Memory B cell (primary cell): ENCODE results near the gene KDM8.
"Not testable (repeated sequence)": the region's sequence is repeated elsewhere in the genome, so short reads cannot be mapped to it uniquely, and the experiment has no call there.

Experiments
- ATAC-seq: fragments of 150-1000 bp; cut with Tn5 transposase; 2 replicates; pipeline ENCODE4 v1.10.0; 2021; ENCODE audit warnings: low read depth, mild to moderate bottlenecking, moderate library complexity
- DNase-seq, 2 donors: peaks; one replicate each; pipeline ENCODE4 v3.0.0; 2022; ENCODE audit warnings: low spot score in 2 of 2
- H3K27ac Mint-ChIP-seq: one replicate; pipeline ENCODE4 v1.8.0; 2022; ENCODE audit warnings: mild to moderate bottlenecking, moderate library complexity, mixed read lengths
- H3K27me3 Mint-ChIP-seq: one replicate; pipeline ENCODE4 v1.8.0; 2022; ENCODE audit warnings: mixed read lengths
- H3K36me3 Mint-ChIP-seq: one replicate; pipeline ENCODE4 v1.8.0; 2022; ENCODE audit warnings: mild to moderate bottlenecking, mixed read lengths
- H3K4me1 Mint-ChIP-seq: one replicate; pipeline ENCODE4 v1.8.0; 2022; ENCODE audit warnings: mixed read lengths
- H3K4me3 Mint-ChIP-seq: one replicate; pipeline ENCODE4 v1.8.0; 2022; ENCODE audit warnings: mild to moderate bottlenecking, moderate library complexity, mixed read lengths
- H3K9me3 Mint-ChIP-seq: one replicate; pipeline ENCODE4 v1.8.0; 2022; ENCODE audit warnings: mixed read lengths

The KDM8 gene

DNA sequence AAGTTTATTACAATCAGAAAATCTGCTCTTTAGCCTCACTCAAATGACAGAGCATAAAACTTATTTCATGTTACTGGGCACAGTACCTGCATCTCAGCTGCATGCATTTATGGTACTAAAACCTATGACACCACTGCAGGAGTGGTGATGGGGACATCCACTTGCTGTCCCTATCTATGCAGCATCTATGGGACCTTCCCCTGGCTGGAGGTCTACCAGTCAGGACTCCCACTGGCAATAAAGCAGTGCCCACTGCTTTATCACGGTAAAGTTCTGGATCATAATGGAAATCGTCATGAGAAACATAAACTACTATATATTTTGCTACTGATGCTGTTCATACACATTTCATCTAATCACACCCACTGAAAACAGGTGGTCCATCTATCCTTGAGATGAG, 39.1 kb downstream of the KDM8 start:
- no peaks in the 10 kb centered on the region for H3K27me3 Mint-ChIP-seq
- no peak overlapping the region for H3K27ac Mint-ChIP-seq
- DNase-seq, result no peak
- peaks cover 6% of the 10 kb centered on the region for H3K36me3 Mint-ChIP-seq
- ATAC-seq, result no peak
- peaks cover 28% of the 10 kb centered on the region for H3K4me1 Mint-ChIP-seq
- no peak overlapping the region for H3K4me3 Mint-ChIP-seq
- H3K9me3 Mint-ChIP-seq, result no peaks in the 10 kb centered on the region

DNA sequence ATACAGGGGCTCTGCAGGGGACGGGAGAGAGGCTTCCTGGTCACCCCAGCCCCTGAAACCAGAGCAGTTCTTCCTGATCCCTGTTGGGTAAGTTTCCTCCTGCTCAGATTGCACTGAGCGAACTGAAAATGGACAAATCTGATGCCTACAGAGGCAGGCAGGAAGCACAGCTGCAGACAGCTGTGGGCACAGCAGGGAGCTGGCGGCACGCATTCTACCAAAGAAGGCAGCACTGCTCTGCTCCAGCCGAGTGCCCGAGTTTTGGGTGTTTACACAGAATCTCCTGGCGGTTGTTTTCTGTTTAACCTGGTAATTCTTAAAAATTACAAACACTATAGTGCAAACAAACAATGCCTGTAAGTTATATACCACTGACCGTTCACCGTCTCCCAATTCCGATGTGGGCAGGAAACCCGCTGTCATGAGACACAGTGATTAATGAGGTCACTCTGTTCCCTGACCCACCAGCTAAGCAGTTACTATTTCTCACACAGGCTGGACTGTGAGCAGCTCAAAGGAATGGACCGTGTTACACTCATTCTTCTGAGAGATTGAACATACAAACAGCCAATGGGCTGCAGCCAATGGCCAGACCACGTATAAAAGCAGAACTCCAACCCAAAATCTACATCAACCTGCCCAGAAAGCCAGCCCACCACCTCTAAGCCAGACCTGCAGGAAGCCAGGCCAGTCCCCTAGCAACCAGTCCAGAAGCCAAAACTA, 39.7 kb downstream of the KDM8 start:
- H3K27ac Mint-ChIP-seq, result peak overlapping the region; percentile 56
- H3K27me3 Mint-ChIP-seq, result no peaks in the 10 kb centered on the region
- DNase-seq, result no peak
- H3K4me1 Mint-ChIP-seq, result peaks cover 24% of the 10 kb centered on the region
- no peak overlapping the region for H3K4me3 Mint-ChIP-seq
- peaks cover 2% of the 10 kb centered on the region for H3K9me3 Mint-ChIP-seq
- ATAC-seq, result no peak
- H3K36me3 Mint-ChIP-seq, result peaks cover 11% of the 10 kb centered on the region

DNA sequence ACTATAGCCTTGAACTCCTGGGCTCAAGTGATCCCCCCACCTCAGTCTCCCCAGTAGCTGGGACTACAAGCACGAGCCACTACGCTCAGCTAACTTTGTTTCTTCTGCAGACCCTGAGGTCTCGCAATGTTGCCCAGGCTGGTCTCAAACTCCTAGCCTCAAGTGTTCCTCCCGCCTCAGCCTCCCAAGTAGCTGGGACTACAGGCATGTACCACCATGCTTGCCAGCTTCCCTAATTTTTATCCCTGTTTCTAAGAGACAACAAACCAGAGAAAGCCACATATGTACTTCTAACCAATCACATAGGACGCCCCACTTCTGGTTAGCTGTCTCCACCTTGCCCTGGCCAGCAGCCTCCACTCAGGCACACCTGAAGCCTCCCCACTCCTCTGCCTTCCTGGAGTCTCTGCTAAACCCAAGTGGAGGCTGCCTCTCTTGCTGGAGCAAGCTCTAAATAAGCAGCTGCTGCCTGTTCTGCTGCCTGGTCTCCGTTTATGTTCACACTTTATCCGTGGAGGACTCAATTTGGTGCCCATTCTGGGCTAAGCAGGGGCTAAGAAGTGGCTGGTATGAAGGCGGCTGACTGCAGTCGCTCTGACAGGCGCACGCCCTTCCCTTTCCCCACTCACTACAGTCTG, 40.5 kb downstream of the KDM8 start:
- DNase-seq (no peak), ATAC-seq (no peak)
- Mint-ChIP-seq H3K27me3 (no peaks in the 10 kb centered on the region), H3K4me1 (peaks cover 16% of the 10 kb centered on the region), H3K27ac (peak overlapping the region; percentile 4), H3K36me3 (peaks cover 14% of the 10 kb centered on the region), H3K4me3 (no peak overlapping the region), H3K9me3 (peaks cover 2% of the 10 kb centered on the region)

DNA sequence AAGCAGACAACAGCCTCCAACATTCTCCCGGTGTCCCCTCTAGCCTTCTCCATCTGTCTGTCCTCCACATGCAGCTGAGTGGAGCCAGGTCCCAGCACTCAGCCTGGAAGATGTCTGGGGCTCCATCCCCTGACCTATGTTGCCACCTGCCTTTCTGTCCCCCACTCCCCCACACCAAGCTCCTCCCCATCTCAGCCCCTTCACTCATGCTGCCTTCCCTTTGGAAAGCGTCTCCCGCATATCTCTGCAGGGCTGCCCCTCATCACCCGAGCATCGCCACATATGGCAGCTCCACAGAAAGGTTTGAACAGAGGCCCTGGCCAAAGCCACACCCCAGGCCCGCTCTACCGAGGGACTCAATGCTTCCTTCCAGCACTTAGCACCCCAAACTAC, 41.0 kb downstream of the KDM8 start:
- Mint-ChIP-seq H3K27ac (peak overlapping the region; percentile 4), H3K36me3 (peaks cover 14% of the 10 kb centered on the region), H3K9me3 (peaks cover 2% of the 10 kb centered on the region), H3K4me3 (no peak overlapping the region), H3K27me3 (no peaks in the 10 kb centered on the region), H3K4me1 (peaks cover 16% of the 10 kb centered on the region)
- ATAC-seq (no peak), DNase-seq (no peak)

DNA sequence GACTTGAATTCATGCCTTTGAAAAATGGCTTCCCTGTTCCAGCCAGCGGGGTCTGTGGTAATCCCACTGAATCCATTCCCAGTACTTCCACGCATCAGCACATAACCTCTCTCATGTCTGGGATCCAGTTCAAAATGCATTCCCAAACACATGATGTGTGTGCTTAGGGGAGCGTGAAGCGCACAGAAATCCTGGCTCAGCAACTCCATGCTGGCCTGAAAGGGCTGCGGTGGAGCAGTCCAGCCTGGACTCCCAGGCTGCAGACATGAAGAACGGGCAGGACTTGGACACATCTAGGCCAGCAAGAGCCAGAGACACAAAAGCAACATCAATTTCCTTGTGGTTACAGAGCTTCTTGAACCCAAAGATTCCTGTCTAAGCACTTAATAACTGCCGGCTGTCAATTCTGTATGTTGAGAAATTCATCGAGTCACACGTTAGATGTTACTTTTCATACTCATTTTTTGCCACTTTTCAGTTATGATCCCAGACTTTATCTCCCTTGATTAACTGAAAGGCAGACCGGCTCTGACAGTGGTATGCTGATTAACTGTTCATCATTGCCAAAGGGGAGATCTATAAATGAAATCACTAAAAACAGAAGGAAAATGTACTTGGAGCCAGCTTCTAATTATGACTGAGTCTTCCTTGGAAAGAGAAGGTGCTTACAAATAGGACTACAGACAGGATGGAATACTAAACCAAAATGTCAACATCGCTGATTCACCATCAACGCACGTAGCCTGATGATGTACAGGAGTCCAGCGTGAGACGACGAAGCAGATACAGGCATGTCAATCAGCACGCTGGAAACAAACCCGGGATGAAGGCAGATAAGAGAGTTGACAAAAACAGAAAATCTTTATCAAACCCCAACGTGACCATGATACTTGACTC, 42.2 kb downstream of the KDM8 start:
- Mint-ChIP-seq H3K4me1 (peaks cover 16% of the 10 kb centered on the region), H3K9me3 (peaks cover 2% of the 10 kb centered on the region), H3K4me3 (no peak overlapping the region), H3K27ac (no peak overlapping the region), H3K36me3 (peaks cover 20% of the 10 kb centered on the region), H3K27me3 (no peaks in the 10 kb centered on the region)
- DNase-seq, result no peak
- ATAC-seq, result no peak

DNA sequence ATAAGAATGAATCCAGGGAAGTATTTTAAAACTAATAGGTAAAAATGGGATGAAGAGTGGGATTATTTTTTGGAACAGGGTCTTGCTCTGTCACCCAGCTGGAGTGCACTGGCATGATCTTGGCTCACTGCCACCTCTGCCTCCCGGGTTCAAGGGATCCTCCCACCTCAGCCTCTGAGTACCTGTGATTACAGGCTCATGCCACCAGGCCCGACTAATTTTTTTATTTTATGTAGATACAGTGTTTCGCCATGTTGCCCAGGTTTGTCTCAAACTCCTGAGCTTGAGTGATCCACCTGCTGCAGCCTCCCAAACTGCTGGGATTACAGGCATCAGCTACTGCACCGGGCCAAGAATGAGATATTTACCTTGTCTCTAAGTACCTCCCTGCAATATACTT, 43.1 kb downstream of the KDM8 start:
- no peak for ATAC-seq

DNA sequence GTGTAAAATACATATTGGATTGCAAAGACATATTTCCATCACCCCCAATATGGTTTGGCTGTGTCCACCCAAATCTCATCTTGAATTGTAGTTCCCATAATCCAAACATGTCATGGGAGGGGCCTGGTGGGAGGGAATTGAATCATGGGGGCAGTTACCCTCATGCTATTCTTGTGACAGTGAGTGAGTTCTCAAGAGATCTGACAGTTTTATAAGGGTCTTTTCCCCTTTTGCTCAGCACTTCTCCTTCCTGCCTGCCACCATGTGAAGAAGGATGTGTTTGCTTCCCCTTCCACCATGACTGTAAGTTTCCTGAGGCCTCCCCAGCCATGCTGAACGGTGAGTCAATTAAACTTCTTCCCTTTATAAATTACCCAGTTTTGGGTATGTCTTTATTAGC, 43.8 kb downstream of the KDM8 start:
- H3K4me3 Mint-ChIP-seq, result not testable (repeated sequence)

More for the DNA sequence above, 43.1 kb downstream of the KDM8 start:
- H3K4me1 Mint-ChIP-seq, result peaks cover 16% of the 10 kb centered on the region
- peaks cover 20% of the 10 kb centered on the region for H3K36me3 Mint-ChIP-seq
- DNase-seq, result no peak
- H3K4me3 Mint-ChIP-seq, result no peak overlapping the region
- H3K27ac Mint-ChIP-seq, result no peak overlapping the region
- H3K9me3 Mint-ChIP-seq, result peaks cover 2% of the 10 kb centered on the region
- H3K27me3 Mint-ChIP-seq, result no peaks in the 10 kb centered on the region

DNA sequence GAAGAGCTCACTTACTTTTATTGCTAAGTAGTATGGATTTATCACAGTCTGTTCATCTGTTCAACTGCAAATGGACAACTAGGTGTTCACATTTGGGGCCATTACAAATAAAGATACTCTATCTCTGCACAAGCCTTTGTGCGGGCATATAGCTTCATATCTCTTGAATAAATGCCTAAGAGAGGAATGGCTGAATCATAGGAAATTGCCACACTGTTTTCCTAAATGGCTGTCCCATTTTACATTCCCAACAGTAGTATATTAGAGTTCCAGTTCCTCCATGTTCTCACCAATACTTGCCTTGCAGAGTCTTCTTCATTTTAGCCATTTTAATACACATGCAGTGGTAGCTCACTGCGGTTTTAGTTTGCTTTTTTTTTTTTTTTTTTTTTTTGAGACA, 44.7 kb downstream of the KDM8 start:
- H3K27ac Mint-ChIP-seq, result no peak overlapping the region
- no peak for ATAC-seq
- peaks cover 16% of the 10 kb centered on the region for H3K4me1 Mint-ChIP-seq
- no peak for DNase-seq
- H3K9me3 Mint-ChIP-seq, result peaks cover 2% of the 10 kb centered on the region
- no peaks in the 10 kb centered on the region for H3K27me3 Mint-ChIP-seq
- no peak overlapping the region for H3K4me3 Mint-ChIP-seq
- H3K36me3 Mint-ChIP-seq, result peaks cover 22% of the 10 kb centered on the region

More for the DNA sequence above, 43.8 kb downstream of the KDM8 start:
- H3K27ac Mint-ChIP-seq, H3K9me3 Mint-ChIP-seq, H3K27me3 Mint-ChIP-seq, DNase-seq, ATAC-seq: not testable (repeated sequence)
- Mint-ChIP-seq H3K36me3 (peaks cover 22% of the 10 kb centered on the region), H3K4me1 (peaks cover 16% of the 10 kb centered on the region)

DNA sequence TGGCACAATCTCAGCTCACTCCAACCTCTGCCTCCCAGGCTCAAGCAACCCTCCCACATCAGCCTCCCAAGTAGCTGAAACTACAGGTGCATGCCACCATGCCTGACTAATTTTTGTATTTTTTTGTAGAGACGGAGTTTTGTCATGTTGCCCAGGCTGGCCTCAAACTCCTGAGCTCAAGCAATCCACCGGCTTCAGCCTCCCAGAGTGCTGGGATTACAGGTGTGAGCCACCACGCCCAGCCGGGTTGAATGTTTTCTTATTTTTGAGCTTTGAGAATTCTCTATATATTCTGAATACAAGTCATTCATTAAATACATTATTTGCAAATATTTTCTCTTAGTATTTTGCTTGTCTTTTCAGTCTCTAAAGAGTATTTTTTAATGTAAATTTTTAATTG, 45.6 kb downstream of the KDM8 start:
- not testable (repeated sequence) for H3K4me3 Mint-ChIP-seq, DNase-seq, H3K9me3 Mint-ChIP-seq, H3K27ac Mint-ChIP-seq, ATAC-seq, H3K27me3 Mint-ChIP-seq
- Mint-ChIP-seq H3K36me3 (peaks cover 27% of the 10 kb centered on the region), H3K4me1 (peaks cover 10% of the 10 kb centered on the region)

DNA sequence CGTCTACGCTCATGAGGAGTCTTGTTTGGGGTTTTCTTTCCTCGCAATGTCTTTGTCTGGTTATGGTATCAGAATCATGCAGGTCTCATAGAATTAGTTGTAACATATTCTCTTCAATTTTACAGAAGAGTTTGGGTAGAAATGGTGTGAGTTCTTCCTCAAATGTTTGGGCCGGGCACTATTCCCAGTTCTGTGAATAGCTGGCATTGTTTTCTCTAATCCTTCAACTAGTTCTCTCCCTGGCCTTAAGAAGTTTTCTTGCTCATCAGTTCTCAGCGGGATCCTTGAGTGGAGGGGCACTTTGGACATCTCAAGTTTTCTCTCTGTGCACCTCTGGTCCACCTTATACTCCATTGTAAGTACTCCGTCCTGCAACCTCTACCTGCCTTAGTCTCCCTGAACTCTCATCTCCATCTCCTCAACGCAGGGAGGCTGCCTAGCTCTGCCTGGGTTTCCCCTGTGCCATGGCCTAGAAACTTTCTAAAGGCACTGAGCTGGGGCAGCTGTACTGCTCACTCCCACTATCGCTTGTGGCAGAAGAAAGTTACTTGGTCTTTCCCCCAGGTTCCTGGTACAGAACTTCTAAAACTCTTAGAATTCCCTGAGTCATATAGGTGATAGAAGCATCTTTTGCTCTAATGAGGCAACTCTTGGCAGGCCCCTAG, 48.3 kb downstream of the KDM8 start:
- no peak overlapping the region for H3K4me3 Mint-ChIP-seq
- DNase-seq (no peak), ATAC-seq (no peak)
- peaks cover 41% of the 10 kb centered on the region for H3K36me3 Mint-ChIP-seq
- peaks cover 17% of the 10 kb centered on the region for H3K4me1 Mint-ChIP-seq
- H3K27me3 Mint-ChIP-seq, result no peaks in the 10 kb centered on the region
- peaks cover 2% of the 10 kb centered on the region for H3K9me3 Mint-ChIP-seq
- no peak overlapping the region for H3K27ac Mint-ChIP-seq

DNA sequence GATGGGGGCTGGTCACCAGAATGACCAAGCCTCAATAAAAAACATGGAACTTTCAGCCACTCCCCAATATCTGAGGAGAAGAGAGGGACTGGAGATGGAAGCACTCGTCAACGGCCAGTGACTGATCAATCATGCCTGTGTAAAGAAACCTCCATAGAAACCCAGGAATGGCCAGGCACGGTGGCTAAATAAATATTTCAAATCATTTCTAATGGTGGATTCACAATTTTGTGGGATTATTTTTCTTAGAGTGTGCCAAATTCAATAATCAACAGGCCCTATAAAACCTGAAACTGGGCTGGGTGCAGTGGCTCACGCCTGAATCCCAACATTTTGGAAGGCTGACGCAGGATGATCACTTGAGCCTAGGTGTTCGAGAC, 48.9 kb downstream of the KDM8 start:
- H3K4me1 Mint-ChIP-seq, result peaks cover 16% of the 10 kb centered on the region
- H3K36me3 Mint-ChIP-seq, result peaks cover 45% of the 10 kb centered on the region
- H3K27ac Mint-ChIP-seq, result no peak overlapping the region

DNA sequence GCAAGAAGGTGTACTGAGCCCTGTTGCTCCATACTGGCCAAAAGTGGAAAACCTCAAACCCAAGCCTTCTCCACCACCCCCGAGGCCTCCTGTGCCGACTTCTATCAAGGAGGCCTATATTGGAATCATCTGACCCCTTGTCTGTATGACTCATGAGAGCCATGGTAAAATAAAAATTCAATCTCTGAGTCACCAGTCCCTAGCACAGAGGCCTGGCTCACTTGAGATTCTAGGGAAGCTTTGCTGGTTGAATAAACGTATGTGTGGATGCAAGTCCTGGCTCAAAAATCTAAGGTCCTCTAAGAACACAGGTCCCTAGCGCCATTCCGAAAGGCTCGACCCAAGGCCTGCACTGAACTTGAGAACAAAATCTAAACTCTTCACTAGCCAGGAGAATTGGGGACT, 50.2 kb downstream of the KDM8 start:
- Mint-ChIP-seq H3K4me1 (peaks cover 13% of the 10 kb centered on the region), H3K36me3 (peaks cover 38% of the 10 kb centered on the region)
- ATAC-seq, result no peak

More for the DNA sequence above, 48.9 kb downstream of the KDM8 start:
- Mint-ChIP-seq H3K27me3 (no peaks in the 10 kb centered on the region), H3K9me3 (peaks cover 2% of the 10 kb centered on the region), H3K4me3 (no peak overlapping the region)
- DNase-seq, result no peak
- ATAC-seq, result no peak

DNA sequence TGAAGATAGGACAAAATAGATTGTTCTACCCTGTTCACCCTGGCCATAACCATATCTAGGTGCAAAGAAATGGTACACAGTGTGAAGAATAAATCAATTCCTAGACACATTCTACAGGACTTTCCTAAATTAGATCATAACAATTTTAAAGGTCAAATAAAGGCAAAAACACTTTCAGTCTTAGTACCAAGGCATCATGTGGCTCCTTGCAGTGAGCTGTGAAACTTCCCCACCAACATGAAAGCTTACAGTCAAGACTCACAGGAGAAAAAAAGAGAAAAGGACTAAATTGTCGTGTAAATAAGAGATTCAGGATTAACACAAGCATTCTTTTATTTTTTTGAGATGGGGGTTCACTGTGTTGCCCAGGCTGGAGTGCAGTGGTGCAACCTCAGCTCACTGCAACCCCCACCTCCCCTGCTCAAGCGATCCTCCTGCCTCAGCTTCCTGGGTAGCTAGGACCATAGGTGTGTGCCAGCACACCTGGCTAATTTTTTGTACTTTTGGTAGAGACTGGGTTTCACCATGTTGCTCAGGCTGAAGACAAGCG, 51.0 kb downstream of the KDM8 start:
- no peak overlapping the region for H3K4me3 Mint-ChIP-seq
- peaks cover 41% of the 10 kb centered on the region for H3K36me3 Mint-ChIP-seq
- ATAC-seq (peak; percentile 49), DNase-seq (no peak)
- peaks cover 18% of the 10 kb centered on the region for H3K4me1 Mint-ChIP-seq
- H3K9me3 Mint-ChIP-seq, result no peaks in the 10 kb centered on the region
- H3K27ac Mint-ChIP-seq, result peak overlapping the region; percentile 29
- H3K27me3 Mint-ChIP-seq, result no peaks in the 10 kb centered on the region

More for the DNA sequence above, 50.2 kb downstream of the KDM8 start:
- H3K4me3 Mint-ChIP-seq, result no peak overlapping the region
- no peaks in the 10 kb centered on the region for H3K9me3 Mint-ChIP-seq
- DNase-seq, result no peak
- no peak overlapping the region for H3K27ac Mint-ChIP-seq
- H3K27me3 Mint-ChIP-seq, result no peaks in the 10 kb centered on the region
